Activated B cell treated with CpG ODN at 0.5 μM for 24 hours (primary cell): ENCODE measurements around the gene PRKD3. TPM values are rescaled to one million over a fixed set of nuclear protein-coding genes. Genes with fewer than 3 reads are reported as not detected.

Source experiments
- ATAC-seq: fragments of 200-7000 bp; cut with Tn5 transposase; one replicate; pipeline ENCODE4 v1.10.0; 2021; ENCODE audit warnings: low read depth, mild to moderate bottlenecking, moderate library complexity
- CTCF ChIA-PET: fragments of 350-600 bp; sonication (Branson Sonifier 250); formaldehyde crosslinking; loops from one replicate; lab custom pipeline; 2021; ENCODE audit warnings: antibody characterized with exemption; lab: Charles Lee
- POLR2A ChIA-PET: fragments of 350-600 bp; sonication (Branson Sonifier 250); formaldehyde crosslinking; loops from one replicate; lab custom pipeline; 2021; ENCODE audit warnings: antibody characterized with exemption; lab: Charles Lee
- DNase-seq: peaks from one replicate; pipeline ENCODE4 v3.0.0; 2022
- H3K27ac Mint-ChIP-seq: one replicate; pipeline ENCODE4 v1.8.0; 2020; ENCODE audit warnings: mixed read lengths
- H3K27me3 Mint-ChIP-seq: one replicate; pipeline ENCODE4 v1.8.0; 2021; ENCODE audit warnings: mixed read lengths
- H3K36me3 Mint-ChIP-seq: one replicate; pipeline ENCODE4 v1.8.0; 2021; ENCODE audit warnings: low read depth, mixed read lengths
- H3K4me1 Mint-ChIP-seq: one replicate; pipeline ENCODE4 v1.8.0; 2021; ENCODE audit warnings: mixed read lengths
- H3K4me3 Mint-ChIP-seq: one replicate; pipeline ENCODE4 v1.8.0; 2020; ENCODE audit warnings: mild to moderate bottlenecking, mixed read lengths
- H3K9me3 Mint-ChIP-seq: one replicate; pipeline ENCODE4 v1.8.0; 2020; ENCODE audit warnings: mixed read lengths
- CTCF ChIP-seq: fragments of 200-600 bp; IDR thresholded peaks from one replicate; pipeline ENCODE4 v1.8.0; 2022; ENCODE audit warnings: antibody characterized with exemption, mild to moderate bottlenecking
- intact Hi-C: fragments of 100-400 bp; cut with micrococcal nuclease; formaldehyde crosslinking; loops from one replicate; pipeline ENCODE4 v1.15.1; 2024
- total RNA-seq: library from RNA; stranded (reverse); gene quantifications from 2 replicates; pipeline ENCODE4 v1.2.3, GENCODE V29; 2022

PRKD3 gene
- total RNA-seq, 1 donor from 2014 or later: 82.5 TPM

DNA sequence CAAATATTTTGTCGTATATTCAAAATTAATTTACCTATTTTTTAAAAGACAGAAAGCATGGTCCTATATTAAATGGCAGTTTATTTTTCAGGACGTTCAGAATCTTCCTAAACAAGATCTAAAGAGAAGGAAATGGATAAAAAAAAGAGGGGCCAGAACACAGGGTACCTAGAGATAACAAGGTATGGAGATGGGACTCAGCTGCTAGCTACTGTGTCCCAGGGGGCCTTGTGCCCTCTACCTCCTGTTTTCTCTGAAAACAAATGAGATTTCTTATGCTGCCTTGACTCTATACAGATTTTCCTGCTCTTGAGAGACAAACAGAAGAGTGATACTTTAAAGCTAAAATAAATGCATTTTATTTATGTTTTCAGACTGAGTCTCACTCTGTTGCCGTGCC, 9.3 kb downstream of the PRKD3 start:
- intact Hi-C loops: no loop called here
- ChIA-PET POLR2A (interaction anchor here (0.8 to 4.3 kb wide), 2 partner anchors 8 to 10 kb away, joined by 3 to 28 read pairs; partner anchors contain the start of gene PRKD3), CTCF (no interaction called here)
- H3K4me1 Mint-ChIP-seq: peaks cover 88% of the 10 kb centered on the region
- no peak overlapping the region for H3K27ac Mint-ChIP-seq
- ATAC-seq: no peak
- no peak overlapping the region for H3K4me3 Mint-ChIP-seq
- no peaks in the 10 kb centered on the region for H3K9me3 Mint-ChIP-seq
- H3K36me3 Mint-ChIP-seq: peaks cover 29% of the 10 kb centered on the region
- DNase-seq: no peak
- TF ChIP-seq CTCF: no peak
- no peaks in the 10 kb centered on the region for H3K27me3 Mint-ChIP-seq

GRCh38 chr2:37307500-37307899, 17.1 kb downstream of the PRKD3 start:
- TF ChIP-seq CTCF: no peak
- DNase-seq (no peak), ATAC-seq (no peak)
- H3K4me3 Mint-ChIP-seq: no peak overlapping the region
- peaks cover 66% of the 10 kb centered on the region for H3K4me1 Mint-ChIP-seq
- no peaks in the 10 kb centered on the region for H3K9me3 Mint-ChIP-seq
- no peaks in the 10 kb centered on the region for H3K27me3 Mint-ChIP-seq
- H3K36me3 Mint-ChIP-seq: peaks cover 16% of the 10 kb centered on the region
- intact Hi-C loops: no loop called here
- CTCF ChIA-PET: no interaction called here
- H3K27ac Mint-ChIP-seq: no peak overlapping the region
- POLR2A ChIA-PET: interaction anchor here (1.3 kb wide), 1 partner anchor 17 kb away, joined by 4 read pairs; the partner anchor contains the start of gene PRKD3

DNA sequence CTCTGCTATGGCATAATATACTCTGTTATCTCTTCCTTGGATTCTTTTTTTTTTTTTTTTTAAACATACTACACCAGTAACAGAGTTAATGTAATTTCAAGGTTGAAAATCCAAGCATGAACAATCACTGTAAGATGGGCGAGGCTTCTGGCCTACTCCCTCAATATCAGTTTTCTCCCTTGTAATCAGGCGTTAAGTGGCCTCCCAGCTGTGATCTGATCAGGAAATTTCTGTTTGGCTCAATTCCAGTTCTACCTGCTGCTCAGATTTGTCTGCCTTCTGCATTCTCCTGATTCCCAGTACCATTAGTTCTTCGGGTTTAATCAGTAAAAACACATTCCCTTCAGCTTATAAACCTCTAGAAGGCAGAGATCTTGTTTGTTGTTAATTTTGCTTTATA, 18.6 kb downstream of the PRKD3 start:
- Mint-ChIP-seq H3K9me3 (no peaks in the 10 kb centered on the region), H3K36me3 (peaks cover 14% of the 10 kb centered on the region), H3K4me3 (no peak overlapping the region), H3K27me3 (no peaks in the 10 kb centered on the region), H3K27ac (no peak overlapping the region), H3K4me1 (peaks cover 58% of the 10 kb centered on the region)
- POLR2A ChIA-PET: interaction anchor here (0.7 kb wide), 1 partner anchor 1341 kb away, joined by 4 read pairs; no protein-coding TSS in a partner anchor
- CTCF ChIA-PET: no interaction called here
- DNase-seq (no peak), ATAC-seq (no peak)
- TF ChIP-seq CTCF: no peak
- intact Hi-C loops: no loop called here

DNA sequence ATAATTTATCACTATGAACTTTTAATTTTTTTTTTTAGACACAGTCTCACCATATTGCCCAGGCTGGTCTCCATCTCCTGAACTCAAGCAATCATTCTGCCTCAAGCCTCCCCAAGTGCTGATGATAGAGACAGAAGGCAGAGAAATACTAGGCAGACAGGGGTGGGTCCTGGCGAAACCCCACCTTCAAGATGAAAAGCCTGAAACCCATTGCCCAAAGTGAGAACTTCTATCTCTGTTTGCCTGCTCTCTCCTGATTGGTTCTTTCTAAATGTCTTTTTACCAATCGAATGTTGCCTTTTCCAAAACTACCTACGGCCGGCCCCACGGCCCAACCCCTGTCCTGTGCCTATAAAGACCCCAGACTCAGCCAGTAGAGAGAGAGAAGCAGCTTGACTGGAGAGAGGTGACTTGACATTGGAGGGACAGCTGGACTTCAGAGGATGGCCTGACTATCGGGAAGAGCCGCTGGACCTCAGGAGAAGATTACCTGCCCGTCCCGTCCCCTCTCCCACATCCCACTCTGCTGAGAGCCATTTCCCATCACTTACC, 21.9 kb downstream of the PRKD3 start:
- CTCF ChIA-PET: no interaction called here
- intact Hi-C loops: loop anchor here (2.0 kb wide), 1 partner anchor 14 kb away; no protein-coding TSS in a partner anchor
- DNase-seq (no peak), ATAC-seq (no peak)
- Mint-ChIP-seq H3K36me3 (peaks cover 23% of the 10 kb centered on the region), H3K27me3 (no peaks in the 10 kb centered on the region), H3K4me3 (no peak overlapping the region), H3K27ac (peak overlapping the region; percentile 7), H3K9me3 (peaks cover 4% of the 10 kb centered on the region), H3K4me1 (peaks cover 51% of the 10 kb centered on the region)
- TF ChIP-seq CTCF: no peak
- POLR2A ChIA-PET: no interaction called here

- intact Hi-C loops: no loop called here
- Mint-ChIP-seq H3K4me1 (peaks cover 46% of the 10 kb centered on the region), H3K27ac (no peak overlapping the region), H3K36me3 (peaks cover 23% of the 10 kb centered on the region), H3K4me3 (no peak overlapping the region), H3K9me3 (peaks cover 4% of the 10 kb centered on the region), H3K27me3 (no peaks in the 10 kb centered on the region)
- CTCF ChIA-PET: no interaction called here
- POLR2A ChIA-PET: interaction anchor here (0.6 kb wide), 1 partner anchor 16 kb away, joined by 13 read pairs; no protein-coding TSS in a partner anchor
- no peak for TF ChIP-seq CTCF
- ATAC-seq: no peak
- DNase-seq: no peak
These were observed 23.2 kb downstream of the PRKD3 start for GRCh38 chr2:37301408-37301807.
